HL-60 (cell line): Measurements from ENCODE around the gene SLC25A47.

Experiments used
- GABPA ChIP-seq: IDR thresholded peaks from 2 replicates; pipeline ENCODE4 v1.6.1; 2012; ENCODE audit warnings: low read depth
- POLR2AphosphoS5 ChIP-seq: IDR thresholded peaks from 2 replicates; pipeline ENCODE4 v1.6.1; 2012; ENCODE audit warnings: low read depth
- TF ChIP-seq, protein P1 (sequence below): IDR thresholded peaks from one replicate; pipeline ENCODE4 v1.5.1; 2011; ENCODE audit warnings: low read length, control low read depth, inconsistent platforms; ENCODE audit not compliant: insufficient read depth
- TF ChIP-seq, protein P2 (sequence below): IDR thresholded peaks from 2 replicates; pipeline ENCODE4 v1.6.1; 2012; ENCODE audit warnings: low read depth; ENCODE audit not compliant: insufficient replicate concordance

DNA sequence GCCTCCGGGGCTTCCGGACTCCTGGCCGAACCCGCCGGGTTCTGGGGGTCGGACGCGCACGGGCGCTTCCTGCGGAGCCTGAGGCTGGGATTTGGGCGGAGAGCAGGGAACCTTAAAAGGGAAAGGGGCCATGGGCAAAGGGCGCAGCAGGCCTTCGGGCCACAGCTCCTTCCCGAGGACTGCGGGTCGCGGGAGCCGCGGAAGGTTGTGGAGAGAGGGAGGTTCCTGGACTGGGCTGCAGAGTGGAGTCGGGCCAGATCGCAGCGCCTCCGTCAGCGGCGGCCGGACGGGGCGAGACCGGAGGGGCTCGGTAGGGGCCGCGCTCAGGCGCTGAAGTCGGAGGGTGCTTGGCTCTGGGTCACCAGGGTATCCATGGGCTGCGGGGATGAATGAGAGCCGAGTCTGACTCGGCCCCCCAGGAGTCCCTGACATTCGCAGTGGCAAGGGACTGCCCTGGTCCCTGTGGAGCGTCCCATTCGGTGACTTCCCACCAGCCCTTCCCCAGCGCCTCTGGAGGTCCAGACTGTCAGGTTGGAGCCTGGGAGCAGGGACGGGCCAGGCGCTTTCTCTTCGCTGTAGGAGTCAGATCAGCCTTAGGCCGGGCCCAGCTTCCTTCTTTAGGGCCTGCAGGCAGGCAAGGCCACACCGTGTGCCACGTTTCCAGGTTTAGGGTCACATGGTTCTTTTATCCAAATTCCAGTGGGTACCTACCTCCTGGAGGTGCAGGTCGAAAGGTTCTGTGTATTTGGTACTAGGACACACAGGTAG, 16.0 kb upstream of the SLC25A47 start:
- TF ChIP-seq GABPA = no peak
- TF ChIP-seq, protein P1, sequence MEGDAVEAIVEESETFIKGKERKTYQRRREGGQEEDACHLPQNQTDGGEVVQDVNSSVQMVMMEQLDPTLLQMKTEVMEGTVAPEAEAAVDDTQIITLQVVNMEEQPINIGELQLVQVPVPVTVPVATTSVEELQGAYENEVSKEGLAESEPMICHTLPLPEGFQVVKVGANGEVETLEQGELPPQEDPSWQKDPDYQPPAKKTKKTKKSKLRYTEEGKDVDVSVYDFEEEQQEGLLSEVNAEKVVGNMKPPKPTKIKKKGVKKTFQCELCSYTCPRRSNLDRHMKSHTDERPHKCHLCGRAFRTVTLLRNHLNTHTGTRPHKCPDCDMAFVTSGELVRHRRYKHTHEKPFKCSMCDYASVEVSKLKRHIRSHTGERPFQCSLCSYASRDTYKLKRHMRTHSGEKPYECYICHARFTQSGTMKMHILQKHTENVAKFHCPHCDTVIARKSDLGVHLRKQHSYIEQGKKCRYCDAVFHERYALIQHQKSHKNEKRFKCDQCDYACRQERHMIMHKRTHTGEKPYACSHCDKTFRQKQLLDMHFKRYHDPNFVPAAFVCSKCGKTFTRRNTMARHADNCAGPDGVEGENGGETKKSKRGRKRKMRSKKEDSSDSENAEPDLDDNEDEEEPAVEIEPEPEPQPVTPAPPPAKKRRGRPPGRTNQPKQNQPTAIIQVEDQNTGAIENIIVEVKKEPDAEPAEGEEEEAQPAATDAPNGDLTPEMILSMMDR = no peak
- TF ChIP-seq POLR2AphosphoS5 = no peak; the same call in 1 of the 2 replicates
- TF ChIP-seq, protein P2, sequence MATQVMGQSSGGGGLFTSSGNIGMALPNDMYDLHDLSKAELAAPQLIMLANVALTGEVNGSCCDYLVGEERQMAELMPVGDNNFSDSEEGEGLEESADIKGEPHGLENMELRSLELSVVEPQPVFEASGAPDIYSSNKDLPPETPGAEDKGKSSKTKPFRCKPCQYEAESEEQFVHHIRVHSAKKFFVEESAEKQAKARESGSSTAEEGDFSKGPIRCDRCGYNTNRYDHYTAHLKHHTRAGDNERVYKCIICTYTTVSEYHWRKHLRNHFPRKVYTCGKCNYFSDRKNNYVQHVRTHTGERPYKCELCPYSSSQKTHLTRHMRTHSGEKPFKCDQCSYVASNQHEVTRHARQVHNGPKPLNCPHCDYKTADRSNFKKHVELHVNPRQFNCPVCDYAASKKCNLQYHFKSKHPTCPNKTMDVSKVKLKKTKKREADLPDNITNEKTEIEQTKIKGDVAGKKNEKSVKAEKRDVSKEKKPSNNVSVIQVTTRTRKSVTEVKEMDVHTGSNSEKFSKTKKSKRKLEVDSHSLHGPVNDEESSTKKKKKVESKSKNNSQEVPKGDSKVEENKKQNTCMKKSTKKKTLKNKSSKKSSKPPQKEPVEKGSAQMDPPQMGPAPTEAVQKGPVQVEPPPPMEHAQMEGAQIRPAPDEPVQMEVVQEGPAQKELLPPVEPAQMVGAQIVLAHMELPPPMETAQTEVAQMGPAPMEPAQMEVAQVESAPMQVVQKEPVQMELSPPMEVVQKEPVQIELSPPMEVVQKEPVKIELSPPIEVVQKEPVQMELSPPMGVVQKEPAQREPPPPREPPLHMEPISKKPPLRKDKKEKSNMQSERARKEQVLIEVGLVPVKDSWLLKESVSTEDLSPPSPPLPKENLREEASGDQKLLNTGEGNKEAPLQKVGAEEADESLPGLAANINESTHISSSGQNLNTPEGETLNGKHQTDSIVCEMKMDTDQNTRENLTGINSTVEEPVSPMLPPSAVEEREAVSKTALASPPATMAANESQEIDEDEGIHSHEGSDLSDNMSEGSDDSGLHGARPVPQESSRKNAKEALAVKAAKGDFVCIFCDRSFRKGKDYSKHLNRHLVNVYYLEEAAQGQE = no peak
